ENCODE results near the gene SEC31A. TPM values are rescaled to one million over a fixed set of nuclear protein-coding genes. Genes with fewer than 3 reads are reported as not detected.

Gene SEC31A
- total and polyA plus RNA-seq, 2 of the 4 experiments (the other 2 are of a cell fraction) = 278 to 366 TPM

GRCh38 chr4:82775243-82775642 lies 115.7 kb downstream of the SEC31A start:
- BruUV-seq (replicated peaks) = no TSS peak
- H3K18ac ChIP-seq (ENCODE audit: low read depth, low read length) = no peak overlapping the region
- H3K27ac ChIP-seq (ENCODE audit: insufficient read depth, low read length) = no peak overlapping the region
- H3K23ac ChIP-seq (ENCODE audit: low read depth, low read length) = no peak overlapping the region
- WGBS, 2 experiments (ENCODE audit: extremely low coverage in 2 of 2, insufficient read length in 1 of 2) = 94% methylated on average over 2 of the region's 5 CpGs; no CpG with 5 or more reads in 1 of the 2 experiments
- in situ Hi-C loops (cut with MboI; ENCODE audit: low sequenced_read_pairs) = no loop called here
- H4K91ac ChIP-seq (ENCODE audit: insufficient read depth, low read depth, low read length) = no peak overlapping the region
- intact Hi-C loops (cut with micrococcal nuclease) = no loop called here
- no peaks in the 10 kb centered on the region for H3K27me3 ChIP-seq (ENCODE audit: control insufficient read depth, insufficient read depth, low read length)
- H3K56ac ChIP-seq (ENCODE audit: extremely low read depth, insufficient read depth, low read length) = no peak overlapping the region
- POLR2A ChIA-PET (ENCODE audit: unreplicated experiment) = interaction anchor here (0.7 kb wide), 1 partner anchor 392 kb away, joined by 4 read pairs; no protein-coding TSS in a partner anchor
- peaks cover 15% of the 10 kb centered on the region for H3K4me1 ChIP-seq (ENCODE audit: control insufficient read depth, insufficient read depth, low read length)
- peaks cover 3% of the 10 kb centered on the region for H4K20me1 ChIP-seq (ENCODE audit: insufficient read depth, low read length)
- H2BK20ac ChIP-seq (ENCODE audit: low read depth, low read length) = no peak overlapping the region
- no peaks in the 10 kb centered on the region for H3K9me3 ChIP-seq (ENCODE audit: control insufficient read depth, insufficient read depth, low read length)
- H3K36me3 ChIP-seq (ENCODE audit: control insufficient read depth, insufficient read depth, low read length) = no peaks in the 10 kb centered on the region
- peak overlapping the region; percentile 1 for H2BK5ac ChIP-seq (ENCODE audit: low read depth, low read length, poor library complexity, severe bottlenecking)
- ATAC-seq (ENCODE audit: low read depth) = no peak
- H3K4me2 ChIP-seq (ENCODE audit: low read depth, low read length) = no peak overlapping the region
- H3K4me3 ChIP-seq (ENCODE audit: insufficient read depth, low read depth, low read length) = no peak overlapping the region
- H2AFZ ChIP-seq (replicated peaks; ENCODE audit: low read length, poor library complexity) = no peak overlapping the region
- peak overlapping the region; percentile 0; the same call in 1 of the 2 replicates for H2AK5ac ChIP-seq (ENCODE audit: low read depth, low read length)
- DNase-seq = no peak
- dilution Hi-C loops (cut with HindIII; ENCODE audit: low sequenced_read_pairs, unreplicated experiment) = no loop called here
- no peak for TF ChIP-seq FOS (IDR thresholded peaks at IDR 0.05; ENCODE audit: low read depth, low read length)
- TF ChIP-seq POLR2A (IDR thresholded peaks at IDR 0.05; ENCODE audit: low read depth, low read length) = no peak
- no peak for TF ChIP-seq RCOR1 (IDR thresholded peaks at IDR 0.05; ENCODE audit: insufficient replicate concordance, low read length)
- no peak overlapping the region for H2BK120ac ChIP-seq (ENCODE audit: low read depth, low read length)
- no peak overlapping the region for H3K4ac ChIP-seq (ENCODE audit: low read depth, low read length)
- H3K9ac ChIP-seq (ENCODE audit: low read depth, low read length) = no peak overlapping the region
- H3K14ac ChIP-seq (replicated peaks; ENCODE audit: low read depth, low read length) = no peak overlapping the region
- H2AK9ac ChIP-seq (replicated peaks; ENCODE audit: low read depth, low read length, poor library complexity) = no peak overlapping the region
- CTCF ChIA-PET = interaction anchor here (1.6 kb wide), 1 partner anchor 54 kb away, joined by 3 read pairs; no protein-coding TSS in a partner anchor
- no peak overlapping the region for H2BK15ac ChIP-seq (ENCODE audit: low read depth, low read length)
- H4K5ac ChIP-seq (ENCODE audit: low read depth, low read length) = no peak overlapping the region
- H3K9me1 ChIP-seq (ENCODE audit: insufficient read depth, low read length) = 0 out of 2 replicates have a peak, but pooled peaks cover 11% of the 10 kb centered on the region
- no peak overlapping the region for H4K8ac ChIP-seq (ENCODE audit: low read depth in 2 of 2, low read length in 2 of 2)
- peaks cover 17 to 22% of the 10 kb centered on the region in 2 experiments; a peak in 3 of 4 replicates for H3K79me1 ChIP-seq (ENCODE audit: low read depth in 1 of 2, low read length in 2 of 2)

Measured in IMR-90 (cell line).